H1 (cell line): Measurements from ENCODE around the gene S100A11.
A peak's percentile ranks its signal among the peaks of the same experiment; 100 is the strongest.

Experiments used
- EP300 ChIP-seq, 2 experiments: IDR thresholded peaks; 1 replicate in 1 of 2; 2 replicates in 1 of 2; pipeline ENCODE4 v1.6.1; 2011 to 2012; ENCODE audit warnings: low read depth in 2 of 2, low read length in 2 of 2, mild to moderate bottlenecking in 2 of 2, borderline replicate concordance in 1 of 2, inconsistent platforms in 1 of 2, moderate library complexity in 1 of 2
- HDAC2 ChIP-seq, 2 experiments: fragments of 300-600 bp in 1 of 2; sonication (generic) in 1 of 2; IDR thresholded peaks; 2 replicates each; pipeline ENCODE4 v1.6.1; 2011 to 2012; ENCODE audit warnings: low read depth in 2 of 2, low read length in 2 of 2, mild to moderate bottlenecking in 2 of 2, moderate library complexity in 2 of 2, borderline replicate concordance in 1 of 2, inconsistent platforms in 1 of 2
- JUND ChIP-seq: IDR thresholded peaks from 2 replicates; pipeline ENCODE4 v1.6.1; 2011; ENCODE audit warnings: mild to moderate bottlenecking, improper control_type of control experiment, low read length
- POLR2A ChIP-seq, 2 experiments: IDR thresholded peaks; 1 replicate in 1 of 2; 2 replicates in 1 of 2; pipeline ENCODE4 v1.6.1; 2011; ENCODE audit warnings: low read depth in 2 of 2, low read length in 2 of 2, mild to moderate bottlenecking in 2 of 2; ENCODE audit errors: control extremely low read depth in 1 of 2
- SIN3A ChIP-seq, 2 experiments: IDR thresholded peaks in 1 of 2; conservative IDR thresholded peaks in 1 of 2; 2 replicates each; pipeline ENCODE4 v1.6.1; 2011 to 2012; ENCODE audit warnings: low read length in 2 of 2, improper control_type of control experiment in 1 of 2, low read depth in 1 of 2, mild to moderate bottlenecking in 1 of 2
- SP2 ChIP-seq: IDR thresholded peaks from 2 replicates; pipeline ENCODE4 v1.6.1; 2012; ENCODE audit warnings: mild to moderate bottlenecking, low read length, inconsistent platforms
- SRF ChIP-seq: IDR thresholded peaks from 2 replicates; pipeline ENCODE4 v1.6.1; 2011; ENCODE audit warnings: mild to moderate bottlenecking, low read depth, low read length, moderate library complexity
- ZNF274 ChIP-seq: IDR thresholded peaks from 2 replicates; pipeline ENCODE4 v1.7.0; 2012; ENCODE audit warnings: low read length, borderline replicate concordance; ENCODE audit errors: extremely low read depth
- TF ChIP-seq, protein P1 (sequence below): IDR thresholded peaks from 2 replicates; pipeline ENCODE4 v1.6.1; 2011; ENCODE audit warnings: low read depth, mild to moderate bottlenecking, low read length; ENCODE audit not compliant: insufficient read depth
- TF ChIP-seq, protein P2 (sequence below), 3 experiments: IDR thresholded peaks; 1 replicate in 2 of 3; 2 replicates in 1 of 3; pipeline versions ENCODE4 v1.5.1 to v1.6.1; 2011; ENCODE audit warnings: low read length in 3 of 3, mild to moderate bottlenecking in 3 of 3, inconsistent platforms in 2 of 3, low read depth in 1 of 3, moderate library complexity in 1 of 3; ENCODE audit not compliant: insufficient read depth in 1 of 3; ENCODE audit errors: control extremely low read depth in 1 of 3
- TF ChIP-seq, protein P3 (sequence below): fragments of 300-600 bp; sonication (generic); IDR thresholded peaks from 2 replicates; pipeline ENCODE4 v1.7.1; 2012; ENCODE audit warnings: low read length, moderate library complexity, mild to moderate bottlenecking, inconsistent platforms; ENCODE audit not compliant: insufficient replicate concordance

DNA sequence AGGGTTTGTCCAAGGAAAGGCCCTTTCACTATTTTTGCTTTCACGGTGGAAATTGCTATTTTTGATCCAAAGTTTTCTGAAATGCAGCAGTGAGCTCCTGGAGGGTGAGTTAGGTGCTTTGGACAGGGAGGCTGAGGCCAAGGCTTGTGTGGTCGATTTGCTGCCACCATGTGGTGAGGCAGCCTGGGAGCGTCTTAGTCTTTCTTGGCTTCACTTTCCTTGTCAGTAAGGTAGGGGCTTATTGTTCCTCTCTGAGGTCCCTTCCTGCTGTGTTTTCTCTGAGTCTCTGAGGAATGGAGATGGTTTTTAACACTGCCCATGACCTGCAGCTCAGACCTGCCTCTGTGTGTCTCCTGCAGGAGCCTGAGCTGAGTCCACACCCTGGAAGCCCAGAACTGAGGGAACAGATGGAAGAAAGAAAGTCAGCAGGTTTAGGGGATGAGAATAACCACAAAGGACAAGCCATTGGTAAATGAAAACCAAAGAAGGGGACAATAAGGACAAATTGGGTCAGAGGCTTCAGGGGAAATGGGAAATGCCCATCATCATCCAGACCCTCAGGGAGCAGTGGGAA, 23.1 kb downstream of the S100A11 start:
- TF ChIP-seq, protein P1, sequence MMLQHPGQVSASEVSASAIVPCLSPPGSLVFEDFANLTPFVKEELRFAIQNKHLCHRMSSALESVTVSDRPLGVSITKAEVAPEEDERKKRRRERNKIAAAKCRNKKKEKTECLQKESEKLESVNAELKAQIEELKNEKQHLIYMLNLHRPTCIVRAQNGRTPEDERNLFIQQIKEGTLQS = no peak
- TF ChIP-seq SP2 = no peak
- TF ChIP-seq, protein P2, sequence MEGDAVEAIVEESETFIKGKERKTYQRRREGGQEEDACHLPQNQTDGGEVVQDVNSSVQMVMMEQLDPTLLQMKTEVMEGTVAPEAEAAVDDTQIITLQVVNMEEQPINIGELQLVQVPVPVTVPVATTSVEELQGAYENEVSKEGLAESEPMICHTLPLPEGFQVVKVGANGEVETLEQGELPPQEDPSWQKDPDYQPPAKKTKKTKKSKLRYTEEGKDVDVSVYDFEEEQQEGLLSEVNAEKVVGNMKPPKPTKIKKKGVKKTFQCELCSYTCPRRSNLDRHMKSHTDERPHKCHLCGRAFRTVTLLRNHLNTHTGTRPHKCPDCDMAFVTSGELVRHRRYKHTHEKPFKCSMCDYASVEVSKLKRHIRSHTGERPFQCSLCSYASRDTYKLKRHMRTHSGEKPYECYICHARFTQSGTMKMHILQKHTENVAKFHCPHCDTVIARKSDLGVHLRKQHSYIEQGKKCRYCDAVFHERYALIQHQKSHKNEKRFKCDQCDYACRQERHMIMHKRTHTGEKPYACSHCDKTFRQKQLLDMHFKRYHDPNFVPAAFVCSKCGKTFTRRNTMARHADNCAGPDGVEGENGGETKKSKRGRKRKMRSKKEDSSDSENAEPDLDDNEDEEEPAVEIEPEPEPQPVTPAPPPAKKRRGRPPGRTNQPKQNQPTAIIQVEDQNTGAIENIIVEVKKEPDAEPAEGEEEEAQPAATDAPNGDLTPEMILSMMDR (IDR thresholded peaks at IDR 0.05; ENCODE audit: control extremely low read depth in 1 of 3, insufficient read depth in 1 of 3, low read depth in 1 of 3, low read length in 3 of 3) = peak; percentile 82 to 92 (median 89)
- TF ChIP-seq POLR2A (IDR thresholded peaks at IDR 0.05; ENCODE audit: control extremely low read depth in 1 of 2, low read depth in 2 of 2, low read length in 2 of 2) = no peak
- no peak for TF ChIP-seq JUND
- TF ChIP-seq ZNF274 = no peak
- no peak for TF ChIP-seq SRF
- TF ChIP-seq EP300 (IDR thresholded peaks at IDR 0.05; ENCODE audit: borderline replicate concordance in 1 of 2, low read depth in 2 of 2, low read length in 2 of 2) = no peak
- TF ChIP-seq, protein P3, sequence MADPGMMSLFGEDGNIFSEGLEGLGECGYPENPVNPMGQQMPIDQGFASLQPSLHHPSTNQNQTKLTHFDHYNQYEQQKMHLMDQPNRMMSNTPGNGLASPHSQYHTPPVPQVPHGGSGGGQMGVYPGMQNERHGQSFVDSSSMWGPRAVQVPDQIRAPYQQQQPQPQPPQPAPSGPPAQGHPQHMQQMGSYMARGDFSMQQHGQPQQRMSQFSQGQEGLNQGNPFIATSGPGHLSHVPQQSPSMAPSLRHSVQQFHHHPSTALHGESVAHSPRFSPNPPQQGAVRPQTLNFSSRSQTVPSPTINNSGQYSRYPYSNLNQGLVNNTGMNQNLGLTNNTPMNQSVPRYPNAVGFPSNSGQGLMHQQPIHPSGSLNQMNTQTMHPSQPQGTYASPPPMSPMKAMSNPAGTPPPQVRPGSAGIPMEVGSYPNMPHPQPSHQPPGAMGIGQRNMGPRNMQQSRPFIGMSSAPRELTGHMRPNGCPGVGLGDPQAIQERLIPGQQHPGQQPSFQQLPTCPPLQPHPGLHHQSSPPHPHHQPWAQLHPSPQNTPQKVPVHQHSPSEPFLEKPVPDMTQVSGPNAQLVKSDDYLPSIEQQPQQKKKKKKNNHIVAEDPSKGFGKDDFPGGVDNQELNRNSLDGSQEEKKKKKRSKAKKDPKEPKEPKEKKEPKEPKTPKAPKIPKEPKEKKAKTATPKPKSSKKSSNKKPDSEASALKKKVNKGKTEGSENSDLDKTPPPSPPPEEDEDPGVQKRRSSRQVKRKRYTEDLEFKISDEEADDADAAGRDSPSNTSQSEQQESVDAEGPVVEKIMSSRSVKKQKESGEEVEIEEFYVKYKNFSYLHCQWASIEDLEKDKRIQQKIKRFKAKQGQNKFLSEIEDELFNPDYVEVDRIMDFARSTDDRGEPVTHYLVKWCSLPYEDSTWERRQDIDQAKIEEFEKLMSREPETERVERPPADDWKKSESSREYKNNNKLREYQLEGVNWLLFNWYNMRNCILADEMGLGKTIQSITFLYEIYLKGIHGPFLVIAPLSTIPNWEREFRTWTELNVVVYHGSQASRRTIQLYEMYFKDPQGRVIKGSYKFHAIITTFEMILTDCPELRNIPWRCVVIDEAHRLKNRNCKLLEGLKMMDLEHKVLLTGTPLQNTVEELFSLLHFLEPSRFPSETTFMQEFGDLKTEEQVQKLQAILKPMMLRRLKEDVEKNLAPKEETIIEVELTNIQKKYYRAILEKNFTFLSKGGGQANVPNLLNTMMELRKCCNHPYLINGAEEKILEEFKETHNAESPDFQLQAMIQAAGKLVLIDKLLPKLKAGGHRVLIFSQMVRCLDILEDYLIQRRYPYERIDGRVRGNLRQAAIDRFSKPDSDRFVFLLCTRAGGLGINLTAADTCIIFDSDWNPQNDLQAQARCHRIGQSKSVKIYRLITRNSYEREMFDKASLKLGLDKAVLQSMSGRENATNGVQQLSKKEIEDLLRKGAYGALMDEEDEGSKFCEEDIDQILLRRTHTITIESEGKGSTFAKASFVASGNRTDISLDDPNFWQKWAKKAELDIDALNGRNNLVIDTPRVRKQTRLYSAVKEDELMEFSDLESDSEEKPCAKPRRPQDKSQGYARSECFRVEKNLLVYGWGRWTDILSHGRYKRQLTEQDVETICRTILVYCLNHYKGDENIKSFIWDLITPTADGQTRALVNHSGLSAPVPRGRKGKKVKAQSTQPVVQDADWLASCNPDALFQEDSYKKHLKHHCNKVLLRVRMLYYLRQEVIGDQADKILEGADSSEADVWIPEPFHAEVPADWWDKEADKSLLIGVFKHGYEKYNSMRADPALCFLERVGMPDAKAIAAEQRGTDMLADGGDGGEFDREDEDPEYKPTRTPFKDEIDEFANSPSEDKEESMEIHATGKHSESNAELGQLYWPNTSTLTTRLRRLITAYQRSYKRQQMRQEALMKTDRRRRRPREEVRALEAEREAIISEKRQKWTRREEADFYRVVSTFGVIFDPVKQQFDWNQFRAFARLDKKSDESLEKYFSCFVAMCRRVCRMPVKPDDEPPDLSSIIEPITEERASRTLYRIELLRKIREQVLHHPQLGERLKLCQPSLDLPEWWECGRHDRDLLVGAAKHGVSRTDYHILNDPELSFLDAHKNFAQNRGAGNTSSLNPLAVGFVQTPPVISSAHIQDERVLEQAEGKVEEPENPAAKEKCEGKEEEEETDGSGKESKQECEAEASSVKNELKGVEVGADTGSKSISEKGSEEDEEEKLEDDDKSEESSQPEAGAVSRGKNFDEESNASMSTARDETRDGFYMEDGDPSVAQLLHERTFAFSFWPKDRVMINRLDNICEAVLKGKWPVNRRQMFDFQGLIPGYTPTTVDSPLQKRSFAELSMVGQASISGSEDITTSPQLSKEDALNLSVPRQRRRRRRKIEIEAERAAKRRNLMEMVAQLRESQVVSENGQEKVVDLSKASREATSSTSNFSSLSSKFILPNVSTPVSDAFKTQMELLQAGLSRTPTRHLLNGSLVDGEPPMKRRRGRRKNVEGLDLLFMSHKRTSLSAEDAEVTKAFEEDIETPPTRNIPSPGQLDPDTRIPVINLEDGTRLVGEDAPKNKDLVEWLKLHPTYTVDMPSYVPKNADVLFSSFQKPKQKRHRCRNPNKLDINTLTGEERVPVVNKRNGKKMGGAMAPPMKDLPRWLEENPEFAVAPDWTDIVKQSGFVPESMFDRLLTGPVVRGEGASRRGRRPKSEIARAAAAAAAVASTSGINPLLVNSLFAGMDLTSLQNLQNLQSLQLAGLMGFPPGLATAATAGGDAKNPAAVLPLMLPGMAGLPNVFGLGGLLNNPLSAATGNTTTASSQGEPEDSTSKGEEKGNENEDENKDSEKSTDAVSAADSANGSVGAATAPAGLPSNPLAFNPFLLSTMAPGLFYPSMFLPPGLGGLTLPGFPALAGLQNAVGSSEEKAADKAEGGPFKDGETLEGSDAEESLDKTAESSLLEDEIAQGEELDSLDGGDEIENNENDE = no peak
- TF ChIP-seq HDAC2 (IDR thresholded peaks at IDR 0.05; ENCODE audit: borderline replicate concordance in 1 of 2, low read depth in 2 of 2, low read length in 2 of 2) = no peak
- TF ChIP-seq SIN3A (conservative IDR thresholded peaks at IDR 0.05 in 1 of 2, IDR thresholded peaks at IDR 0.05 in 1 of 2; ENCODE audit: low read depth in 1 of 2, low read length in 2 of 2) = no peak
